Fibroblast of skin of back (primary cell): ENCODE results near the gene ZFHX3.

Source experiments
- DNase-seq: peaks from one replicate; pipeline ENCODE4 v3.0.0-alpha.2; 2013

Gene ZFHX3

DNA sequence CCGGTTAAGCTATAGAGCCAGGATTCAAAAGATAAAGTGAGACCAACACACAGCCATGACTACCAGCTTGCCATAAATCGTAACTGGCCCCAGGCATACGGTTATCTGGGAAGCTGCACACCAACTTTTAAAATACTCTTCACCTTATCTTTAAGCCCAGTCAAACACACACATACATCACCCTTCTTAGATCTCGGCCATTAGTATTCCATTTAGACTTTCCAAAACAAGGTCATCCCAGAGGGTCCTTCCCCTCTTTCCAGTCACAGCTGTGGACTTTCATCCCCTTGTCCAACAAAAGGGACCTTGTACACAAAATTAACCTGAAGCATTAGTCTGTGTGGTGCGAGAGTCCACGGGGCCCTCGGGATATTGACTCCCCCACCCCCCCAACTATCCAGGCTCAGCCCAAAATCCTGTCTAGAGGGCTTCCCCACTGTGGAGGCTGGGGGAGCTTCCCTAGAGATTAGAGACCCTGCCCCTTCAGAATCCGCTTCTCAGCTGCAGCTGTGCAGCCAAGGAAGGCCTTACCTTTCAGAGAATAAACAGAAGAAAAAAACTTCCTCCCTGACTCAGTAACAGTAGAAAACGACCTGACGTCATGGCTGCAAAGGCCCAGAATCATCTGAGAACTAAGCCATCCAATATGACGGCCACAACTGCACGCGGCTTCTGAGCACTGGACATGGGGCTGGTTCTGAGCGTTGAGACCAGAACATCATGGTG, 9.9 kb downstream of the ZFHX3 start:
- DNase-seq = no peak

GRCh38 chr16:73037331-73037745, 10.6 kb downstream of the ZFHX3 start:
- peak; percentile 43 for DNase-seq

- DNase-seq = peak; percentile 42
Measured at GRCh38 chr16:73036074-73036826, 11.7 kb downstream of the ZFHX3 start.

GRCh38 chr16:73034374-73034773, 13.6 kb downstream of the ZFHX3 start:
- no peak for DNase-seq

GRCh38 chr16:73033271-73033998, 14.5 kb downstream of the ZFHX3 start:
- DNase-seq = no peak

- no peak for DNase-seq
Measured at GRCh38 chr16:73032541-73033270, 15.2 kb downstream of the ZFHX3 start.

- DNase-seq = no peak
Measured at GRCh38 chr16:73031984-73032383, 15.9 kb downstream of the ZFHX3 start.

DNA sequence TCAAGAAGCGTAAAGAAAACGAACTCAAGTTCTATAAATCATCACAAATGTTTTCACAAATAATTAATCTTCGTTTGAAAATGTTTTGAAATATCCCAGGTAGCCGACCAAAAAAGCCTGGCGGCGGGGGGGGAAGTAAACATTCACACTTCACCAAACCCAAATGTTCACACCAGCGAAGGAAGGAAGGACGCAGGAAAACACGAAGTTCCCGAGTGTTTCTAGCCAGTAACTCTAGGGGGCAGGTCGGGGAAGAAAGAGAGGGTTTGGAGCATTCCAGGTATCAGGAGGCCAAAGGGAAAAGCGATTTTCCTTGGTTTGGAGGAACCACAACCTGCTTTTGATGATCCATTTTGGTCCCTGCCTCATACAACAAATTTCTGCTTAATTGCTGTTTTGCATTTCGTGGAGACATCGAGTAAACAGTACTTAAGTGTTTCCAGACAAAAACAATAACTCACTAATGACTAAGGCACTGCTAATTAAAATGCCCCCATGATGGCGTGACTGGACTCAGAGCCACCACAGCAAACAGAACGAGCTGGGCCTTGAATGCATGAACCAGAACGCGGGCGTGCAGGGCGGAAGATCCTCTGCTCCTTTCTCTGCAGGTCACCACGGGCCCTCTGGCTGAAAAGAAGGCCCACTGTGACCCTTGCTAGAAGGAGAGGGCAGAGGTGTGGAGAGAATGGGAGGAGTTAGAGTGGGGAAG, 16.6 kb downstream of the ZFHX3 start:
- no peak for DNase-seq

DNA sequence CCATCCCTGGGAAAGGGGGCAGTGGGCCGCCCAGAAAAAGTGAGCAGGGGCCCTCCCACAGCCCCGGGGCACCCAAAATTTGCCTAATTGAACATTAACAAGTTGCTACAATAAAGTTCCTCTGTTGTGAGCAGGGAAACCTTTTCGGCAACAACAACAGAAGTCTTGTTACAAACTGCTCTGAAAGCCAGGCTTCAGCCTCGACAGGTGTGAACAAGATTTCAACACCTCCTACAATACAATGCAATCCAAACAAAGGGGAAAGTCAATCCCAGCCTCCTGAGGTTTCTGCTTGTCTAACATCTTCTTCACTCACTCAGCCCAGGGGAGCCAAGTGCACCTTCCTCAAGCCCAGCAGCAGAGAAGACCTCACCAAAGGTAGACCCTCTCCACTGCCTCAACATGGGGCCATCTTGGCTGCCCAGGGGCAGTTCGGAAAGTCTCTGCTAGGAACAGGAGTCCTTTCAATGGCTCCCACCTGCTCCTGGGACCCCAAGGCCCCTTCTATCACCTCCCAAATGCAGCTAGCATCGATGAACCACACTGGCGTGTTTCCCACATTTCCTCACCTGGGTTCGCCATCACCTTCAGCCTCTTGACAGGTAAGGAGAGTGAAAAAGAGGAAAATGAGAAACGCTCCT, 19.1 kb downstream of the ZFHX3 start:
- DNase-seq = no peak

DNA sequence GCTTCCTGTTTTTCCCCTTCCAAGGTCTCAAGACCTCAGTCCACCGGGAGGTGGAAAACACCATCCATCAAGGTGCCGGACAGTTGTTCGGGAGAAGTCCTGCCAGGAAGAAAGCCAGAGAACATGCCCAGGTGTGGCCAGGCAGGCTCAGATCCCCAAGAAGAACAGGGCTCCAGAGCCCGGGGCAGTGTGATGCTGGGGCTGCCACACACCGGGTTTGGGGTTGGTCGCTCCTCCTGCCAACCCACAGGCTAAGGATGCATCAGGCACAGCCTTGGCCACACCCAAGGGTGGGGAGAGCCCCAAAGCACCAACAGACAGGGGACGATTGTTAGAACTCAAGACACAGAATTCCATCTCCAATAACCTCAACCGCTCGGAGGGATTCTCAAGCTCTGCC, 19.7 kb downstream of the ZFHX3 start:
- DNase-seq = no peak

GRCh38 chr16:73027685-73028111, 20.2 kb downstream of the ZFHX3 start:
- no peak for DNase-seq

- DNase-seq = no peak
Measured at GRCh38 chr16:73026754-73027684, 20.9 kb downstream of the ZFHX3 start.

DNA sequence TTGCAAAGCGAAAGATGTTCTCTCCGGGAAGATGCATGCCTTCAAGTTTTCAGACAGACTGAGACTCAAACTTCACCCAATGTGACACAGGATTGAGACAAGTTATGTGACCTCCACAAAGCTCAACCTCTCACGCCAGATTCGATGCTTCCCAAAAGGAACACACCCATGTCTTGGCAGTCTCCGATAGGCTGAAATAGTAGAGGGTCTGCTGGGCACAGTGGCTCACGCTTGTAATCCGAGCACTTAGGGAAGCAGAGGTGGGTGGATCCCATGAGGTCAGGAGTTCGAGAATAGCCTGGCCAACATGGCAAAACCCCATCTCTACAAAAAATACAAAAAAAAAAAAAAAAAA, 22.1 kb downstream of the ZFHX3 start:
- no peak for DNase-seq

- DNase-seq = peak; percentile 63
Measured at GRCh38 chr16:73025151-73025855, 22.6 kb downstream of the ZFHX3 start.

DNA sequence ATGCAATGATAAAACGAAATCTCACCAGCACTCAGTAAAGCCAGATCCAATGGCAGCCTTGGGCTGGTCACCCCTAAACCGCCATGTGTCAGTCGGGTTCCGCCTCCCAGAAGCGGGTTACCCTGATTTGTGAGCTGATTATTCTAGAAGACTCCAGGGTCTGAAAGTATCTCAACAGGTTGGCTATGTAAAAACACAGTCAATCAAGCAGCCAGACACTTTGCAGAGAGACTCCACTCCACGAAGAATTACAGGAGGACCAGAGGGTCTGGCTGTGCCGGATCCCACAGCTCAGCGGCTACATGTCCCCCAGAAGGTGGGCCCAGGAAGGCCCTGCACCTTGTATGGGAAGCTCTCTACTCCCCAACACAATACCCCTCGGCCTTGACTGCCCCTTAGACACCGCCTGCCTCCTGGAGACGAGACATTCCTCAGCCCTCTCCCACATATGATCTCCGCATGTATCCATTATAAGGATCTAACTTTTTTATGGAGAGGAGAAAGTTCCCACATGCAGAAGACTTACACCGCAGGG, 23.3 kb downstream of the ZFHX3 start:
- no peak for DNase-seq

DNA sequence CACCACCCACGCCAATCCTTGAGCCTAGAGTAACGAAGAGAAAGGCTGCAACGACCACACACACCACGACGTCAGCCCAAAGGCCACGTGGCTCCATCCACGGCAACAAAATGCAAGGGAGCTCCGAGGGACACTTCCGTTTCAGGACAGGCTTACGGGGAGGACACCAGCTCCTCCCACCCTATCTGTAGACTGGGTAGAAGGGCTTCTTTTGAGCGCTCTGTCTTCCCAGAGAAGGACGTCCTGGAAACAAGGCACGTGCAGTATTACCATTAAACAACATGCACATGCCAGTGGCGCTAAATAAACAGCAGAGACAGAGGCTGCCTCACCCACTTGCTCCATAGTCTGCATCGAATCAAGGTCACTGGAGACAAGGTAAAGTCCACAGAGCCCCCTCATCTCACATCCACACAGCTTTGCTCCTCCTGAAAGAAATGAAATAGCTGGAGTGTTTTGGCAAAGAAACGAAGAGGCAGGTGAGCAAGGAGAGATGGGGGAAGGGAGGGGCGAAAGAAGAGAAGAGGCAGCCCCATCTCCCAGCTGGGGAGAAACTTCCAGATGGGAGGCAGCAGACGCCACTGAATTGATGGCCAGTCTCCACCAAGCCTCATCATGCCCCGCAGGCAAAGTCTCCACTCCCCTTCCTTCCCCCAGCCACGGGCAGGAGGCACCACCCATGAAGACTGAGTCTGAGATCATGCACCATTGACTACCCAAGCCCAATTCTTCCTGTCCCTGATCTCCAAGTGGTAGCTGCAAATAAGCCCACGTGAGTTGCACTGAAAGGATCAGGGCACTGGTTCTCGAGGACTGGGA, 24.0 kb downstream of the ZFHX3 start:
- no peak for DNase-seq

DNA sequence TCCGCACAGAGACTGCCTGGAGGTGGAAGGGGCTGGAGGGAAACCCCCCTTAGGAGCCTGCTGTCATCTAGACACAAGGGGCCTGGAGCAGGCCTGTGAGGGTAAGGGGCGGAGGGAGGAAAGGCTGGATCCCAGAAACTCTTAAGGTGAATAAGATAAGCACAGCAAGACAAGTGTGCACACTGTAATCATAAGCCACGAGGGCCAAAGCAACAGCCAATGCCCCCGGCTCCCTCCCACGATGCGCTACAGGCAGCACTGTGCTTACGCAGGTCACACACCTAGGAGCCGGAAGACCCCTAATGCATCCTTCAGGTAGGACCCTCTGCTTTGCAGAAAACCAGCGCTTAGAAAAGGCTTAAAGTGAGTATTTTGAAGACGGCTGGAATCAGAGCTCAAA, 24.6 kb downstream of the ZFHX3 start:
- no peak for DNase-seq

GRCh38 chr16:73022534-73022933, 25.4 kb downstream of the ZFHX3 start:
- no peak for DNase-seq
